Stimulated activated CD8-positive, alpha-beta memory T cell treated with anti-CD3 and anti-CD28 coated beads, Interleukin-4, amount 100 ng/mL, for 48 hours (primary cell): ENCODE measurements around the gene UNC45A.
A peak's percentile ranks its signal among the peaks of the same experiment; 100 is the strongest.

Source experiments
- DNase-seq: peaks from one replicate; pipeline ENCODE4 v3.0.0-alpha.2; 2020

The UNC45A gene

GRCh38 chr15:90946941-90947576 is 12.0 kb downstream of the UNC45A start:
- DNase-seq = no peak

GRCh38 chr15:90947577-90948357 is 12.7 kb downstream of the UNC45A start:
- DNase-seq = no peak

- DNase-seq = no peak
Observed at GRCh38 chr15:90948506-90948905, 13.4 kb downstream of the UNC45A start.

GRCh38 chr15:90949979-90950675 is 15.0 kb downstream of the UNC45A start:
- DNase-seq = no peak

GRCh38 chr15:90950676-90951075 is 15.6 kb downstream of the UNC45A start:
- DNase-seq = no peak

GRCh38 chr15:90952901-90953677 is 18.0 kb downstream of the UNC45A start:
- DNase-seq = no peak

- DNase-seq = no peak
Observed at GRCh38 chr15:90953947-90954711, 19.0 kb downstream of the UNC45A start.

- DNase-seq = peak; percentile 94
Observed at GRCh38 chr15:90954712-90955623, 19.9 kb downstream of the UNC45A start, which contains the start of gene RCCD1. RCCD1 (plus strand) TSS chr15:90954884; CDS start chr15:90956735, 1,851 bp downstream.

- DNase-seq = no peak
Observed at GRCh38 chr15:90955624-90956273, 20.7 kb downstream of the UNC45A start.

- DNase-seq = peak; percentile 84
Observed at GRCh38 chr15:90956274-90957030, 21.4 kb downstream of the UNC45A start.

- no peak for DNase-seq
Observed at GRCh38 chr15:90957031-90957790, 22.1 kb downstream of the UNC45A start.

- DNase-seq = no peak
Observed at GRCh38 chr15:90957791-90958190, 22.7 kb downstream of the UNC45A start.

GRCh38 chr15:90959028-90959595 is 24.0 kb downstream of the UNC45A start:
- no peak for DNase-seq

GRCh38 chr15:90959894-90960293 is 24.8 kb downstream of the UNC45A start:
- DNase-seq = no peak

- DNase-seq = no peak
Observed at GRCh38 chr15:90960298-90961091, 25.4 kb downstream of the UNC45A start.

GRCh38 chr15:90962021-90962420 is 26.9 kb downstream of the UNC45A start:
- no peak for DNase-seq

GRCh38 chr15:90966262-90966661 is 31.2 kb downstream of the UNC45A start:
- DNase-seq = no peak

- DNase-seq = no peak
Observed at GRCh38 chr15:90967206-90967605, 32.1 kb downstream of the UNC45A start.
